Esophagus muscularis mucosa (tissue), 4 donors: ENCODE measurements around the gene CSNK2A2. TPM values are rescaled to one million over a fixed set of nuclear protein-coding genes. Genes with fewer than 3 reads are reported as not detected.

Experiments used
- DNase-seq: peaks from one replicate; pipeline ENCODE4 v3.0.0-alpha.2; 2017; ENCODE audit errors: extremely low spot score
- H3K27ac ChIP-seq, 4 donors: fragments of 200-600 bp; sonication (generic); replicated peaks in 1 of 4; 1 replicate in 3 of 4; 2 replicates in 1 of 4; pipeline ENCODE4 v1.5.1; 2016 to 2019; ENCODE audit warnings: mild to moderate bottlenecking in 1 of 4
- H3K27me3 ChIP-seq, 4 donors: fragments of 200-600 bp; sonication (generic); one replicate each; pipeline versions ENCODE4 v1.5.1 to v1.6.0; 2016 to 2019
- H3K36me3 ChIP-seq, 4 donors: fragments of 200-600 bp; sonication (generic); one replicate each; pipeline ENCODE4 v1.5.1; 2016 to 2019
- H3K4me1 ChIP-seq, 4 donors: fragments of 200-600 bp; sonication (generic); one replicate each; pipeline ENCODE4 v1.5.1; 2016 to 2019
- H3K4me3 ChIP-seq, 4 donors: fragments of 200-600 bp; sonication (generic); 1 replicate in 2 of 4; 2 replicates in 2 of 4; pipeline ENCODE4 v1.5.1; 2016 to 2019; ENCODE audit warnings: mild to moderate bottlenecking in 4 of 4, moderate library complexity in 1 of 4
- H3K9me3 ChIP-seq, 4 donors: fragments of 200-600 bp; sonication (generic); 1 replicate in 3 of 4; 2 replicates in 1 of 4; pipeline ENCODE4 v1.5.1; 2016 to 2019
- EP300 ChIP-seq: sonication (generic); formaldehyde crosslinking; IDR thresholded peaks from one replicate; pipeline ENCODE4 v1.6.1; 2017; ENCODE audit warnings: antibody characterized with exemption
- POLR2A ChIP-seq: fragments of 450-650 bp; IDR thresholded peaks from one replicate; pipeline ENCODE4 v1.6.1; 2017; ENCODE audit warnings: antibody characterized with exemption, moderate library complexity, mild to moderate bottlenecking, low read depth
- POLR2AphosphoS5 ChIP-seq, 2 donors: sonication (generic); formaldehyde crosslinking; IDR thresholded peaks; one replicate each; pipeline ENCODE4 v1.6.1; 2017; ENCODE audit warnings: antibody characterized with exemption in 2 of 2
- WGBS: methylation state at CpG from one replicate; pipeline ENCODE4 v1.1.5; 2018; 5-methylcytosine and 5-hydroxymethylcytosine counted together
- intact Hi-C: fragments of 100-400 bp; cut with DNase I; formaldehyde crosslinking; loops from one replicate; pipeline ENCODE4 v1.15.1; 2023
- total RNA-seq, 4 donors: library from RNA; depleted of rRNA; stranded (reverse); fragments of >200 nt; gene quantifications; one replicate each; pipeline versions ENCODE4 v1.1.0 to v1.2.1, GENCODE V29; 2016
- TF ChIP-seq, protein P1 (sequence below), 3 experiments: fragments of 200-600 bp in 2 of 3; fragments of 450-650 bp in 1 of 3; sonication (generic) in 2 of 3; IDR thresholded peaks; one replicate each; pipeline ENCODE4 v1.5.1; 2017 to 2019; ENCODE audit warnings: antibody characterized with exemption in 3 of 3, mild to moderate bottlenecking in 2 of 3, moderate library complexity in 1 of 3

CSNK2A2 gene
- total RNA-seq, 4 donors from 2014 or later: 37.1 to 56.5 (median 42.7) TPM

- WGBS: 87% methylated on average over 5 of the region's 5 CpGs
- H3K36me3 ChIP-seq: peaks cover 7 to 73% (median 27%) of the 10 kb centered on the region in 4 donors
Measured at GRCh38 chr16:58176608-58177352, 21.1 kb downstream of the CSNK2A2 start.

GRCh38 chr16:58170223-58170622, 27.7 kb downstream of the CSNK2A2 start:
- TF ChIP-seq POLR2AphosphoS5 (IDR thresholded peaks at IDR 0.05) (no peak), EP300 (no peak), POLR2A (no peak)
- TF ChIP-seq, protein P1, sequence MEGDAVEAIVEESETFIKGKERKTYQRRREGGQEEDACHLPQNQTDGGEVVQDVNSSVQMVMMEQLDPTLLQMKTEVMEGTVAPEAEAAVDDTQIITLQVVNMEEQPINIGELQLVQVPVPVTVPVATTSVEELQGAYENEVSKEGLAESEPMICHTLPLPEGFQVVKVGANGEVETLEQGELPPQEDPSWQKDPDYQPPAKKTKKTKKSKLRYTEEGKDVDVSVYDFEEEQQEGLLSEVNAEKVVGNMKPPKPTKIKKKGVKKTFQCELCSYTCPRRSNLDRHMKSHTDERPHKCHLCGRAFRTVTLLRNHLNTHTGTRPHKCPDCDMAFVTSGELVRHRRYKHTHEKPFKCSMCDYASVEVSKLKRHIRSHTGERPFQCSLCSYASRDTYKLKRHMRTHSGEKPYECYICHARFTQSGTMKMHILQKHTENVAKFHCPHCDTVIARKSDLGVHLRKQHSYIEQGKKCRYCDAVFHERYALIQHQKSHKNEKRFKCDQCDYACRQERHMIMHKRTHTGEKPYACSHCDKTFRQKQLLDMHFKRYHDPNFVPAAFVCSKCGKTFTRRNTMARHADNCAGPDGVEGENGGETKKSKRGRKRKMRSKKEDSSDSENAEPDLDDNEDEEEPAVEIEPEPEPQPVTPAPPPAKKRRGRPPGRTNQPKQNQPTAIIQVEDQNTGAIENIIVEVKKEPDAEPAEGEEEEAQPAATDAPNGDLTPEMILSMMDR (IDR thresholded peaks at IDR 0.05): no peak
- Histone ChIP-seq H3K36me3 (peaks cover 55 to 92% (median 83%) of the 10 kb centered on the region in 4 donors), H3K4me1 (no peaks in the 10 kb centered on the region), H3K27me3 (no peaks in the 10 kb centered on the region), H3K9me3 (no peaks in the 10 kb centered on the region), H3K27ac (no peak overlapping the region), H3K4me3 (no peak overlapping the region)
- 100% methylated on average over 2 of the region's 2 CpGs for WGBS
- DNase-seq: no peak
- intact Hi-C loops: no loop called here

More at GRCh38 chr16:58176608-58177352, 21.1 kb downstream of the CSNK2A2 start:
- Histone ChIP-seq H3K27me3 (no peaks in the 10 kb centered on the region), H3K4me3 (no peak overlapping the region), H3K4me1 (peaks cover 7 to 14% (median 12%) of the 10 kb centered on the region in 4 donors), H3K9me3 (no peaks in the 10 kb centered on the region), H3K27ac (no peak overlapping the region)
- no peak for DNase-seq
- no peak for TF ChIP-seq POLR2AphosphoS5 (IDR thresholded peaks at IDR 0.05)
- TF ChIP-seq, protein P1 (IDR thresholded peaks at IDR 0.05): no peak
- no peak for TF ChIP-seq EP300
- intact Hi-C loops: no loop called here

DNA sequence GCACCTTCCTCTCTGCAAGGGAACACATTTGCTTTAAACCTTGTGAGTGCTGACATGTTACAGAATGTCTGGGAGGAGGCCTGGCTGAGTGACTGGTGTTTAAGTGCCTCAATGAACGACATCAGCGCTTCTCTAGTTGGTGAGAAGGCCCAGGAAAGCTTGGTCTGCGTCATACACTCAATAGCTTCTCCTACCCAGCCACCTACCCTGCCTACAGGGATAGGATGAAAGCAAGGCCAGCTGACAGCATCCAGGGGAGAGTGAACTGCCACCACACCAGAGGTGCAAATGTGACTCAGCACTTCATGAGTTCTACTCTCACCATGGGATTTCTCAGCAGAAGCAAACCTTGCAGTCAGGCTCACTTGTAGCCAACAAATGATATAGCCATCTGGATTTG, 37.1 kb downstream of the CSNK2A2 start:
- Histone ChIP-seq H3K36me3 (peaks cover 50 to 93% (median 84%) of the 10 kb centered on the region in 4 donors), H3K4me3 (no peak overlapping the region), H3K27me3 (no peaks in the 10 kb centered on the region), H3K4me1 (no peaks in the 10 kb centered on the region), H3K9me3 (no peaks in the 10 kb centered on the region), H3K27ac (no peak overlapping the region)
- 74% methylated on average over 3 of the region's 3 CpGs for WGBS
- TF ChIP-seq, protein P1 (IDR thresholded peaks at IDR 0.05): no peak
- TF ChIP-seq EP300 (no peak), POLR2AphosphoS5 (IDR thresholded peaks at IDR 0.05) (no peak), POLR2A (no peak)
- intact Hi-C loops: no loop called here
- DNase-seq: no peak

GRCh38 chr16:58158725-58159124, 39.2 kb downstream of the CSNK2A2 start:
- H3K4me1 ChIP-seq: no peaks in the 10 kb centered on the region
- H3K27ac ChIP-seq: no peak overlapping the region
- no peaks in the 10 kb centered on the region for H3K27me3 ChIP-seq
- peaks cover 28 to 72% (median 62%) of the 10 kb centered on the region in 4 donors for H3K36me3 ChIP-seq
- no peak overlapping the region for H3K4me3 ChIP-seq
- 79% methylated on average over 3 of the region's 3 CpGs for WGBS
- intact Hi-C loops: no loop called here
- H3K9me3 ChIP-seq: no peaks in the 10 kb centered on the region
- no peak for DNase-seq
- no peak for TF ChIP-seq POLR2A
- TF ChIP-seq EP300: no peak
- no peak for TF ChIP-seq POLR2AphosphoS5 (IDR thresholded peaks at IDR 0.05)
- TF ChIP-seq, protein P1 (IDR thresholded peaks at IDR 0.05): no peak
